DND-41 (cell line): ENCODE measurements around the gene TAF8.

Source experiments
- CTCF ChIP-seq: IDR thresholded peaks from 2 replicates; pipeline ENCODE4 v1.5.1; 2012; ENCODE audit warnings: borderline replicate concordance, low read length, moderate library complexity, mild to moderate bottlenecking; ENCODE audit not compliant: poor library complexity, severe bottlenecking; ENCODE audit errors: extremely low read depth
- EZH2 ChIP-seq: IDR thresholded peaks from 3 replicates; pipeline ENCODE4 v1.6.1; 2012; ENCODE audit warnings: borderline replicate concordance, low read depth, mild to moderate bottlenecking, moderate library complexity, low read length, inconsistent platforms; ENCODE audit not compliant: severe bottlenecking

- TF ChIP-seq CTCF (no peak), EZH2 (no peak)
These were observed 19.5 kb upstream of the TAF8 start for GRCh38 chr6:42030585-42031506.
